ENCODE measurements around the gene CDH26. TPM values are rescaled to one million over a fixed set of nuclear protein-coding genes. Genes with fewer than 3 reads are reported as not detected.

CDH26 gene
- total and polyA plus RNA-seq, 9 donors = 0.12 to 0.84 (median 0.41) TPM

- 97 to 100% (median 100%) methylated on average over 1 of the region's 1 CpG for WGBS, 3 donors
- no peak overlapping the region for H3K4me3 ChIP-seq
- no peaks in the 10 kb centered on the region for H3K4me1 ChIP-seq (ENCODE audit: insufficient read depth)
- no peaks in the 10 kb centered on the region for H3K27me3 ChIP-seq
- intact Hi-C loops (cut with DNase I) = no loop called here
- TF ChIP-seq CTCF (IDR thresholded peaks at IDR 0.05) (no peak), EP300 (IDR thresholded peaks at IDR 0.05) (no peak), POLR2A (IDR thresholded peaks at IDR 0.05) (no peak)
- DNase-seq = no peak
- H3K27ac ChIP-seq = no peak overlapping the region
- H3K36me3 ChIP-seq = no peaks in the 10 kb centered on the region
- no peaks in the 10 kb centered on the region for H3K9me3 ChIP-seq
These were observed 37.9 kb downstream of the CDH26 start for GRCh38 chr20:59996108-59996507.

GRCh38 chr20:59997896-59998295, 39.7 kb downstream of the CDH26 start:
- TF ChIP-seq EP300 (IDR thresholded peaks at IDR 0.05) (no peak), CTCF (IDR thresholded peaks at IDR 0.05) (no peak)
- Histone ChIP-seq H3K4me1 (ENCODE audit: insufficient read depth) (no peaks in the 10 kb centered on the region), H3K27ac (no peak overlapping the region), H3K36me3 (no peaks in the 10 kb centered on the region), H3K4me3 (no peak overlapping the region), H3K27me3 (no peaks in the 10 kb centered on the region), H3K9me3 (no peaks in the 10 kb centered on the region)
- 54 to 69% (median 69%) methylated on average over 2 of the region's 2 CpGs for WGBS, 3 donors
- intact Hi-C loops (cut with DNase I) = no loop called here
- DNase-seq = no peak

- Histone ChIP-seq H3K36me3 (no peaks in the 10 kb centered on the region), H3K27ac (no peak overlapping the region), H3K4me1 (ENCODE audit: insufficient read depth) (no peaks in the 10 kb centered on the region), H3K9me3 (no peaks in the 10 kb centered on the region), H3K4me3 (no peak overlapping the region), H3K27me3 (no peaks in the 10 kb centered on the region)
- WGBS, 3 donors = 66 to 76% (median 69%) methylated on average over 3 of the region's 3 CpGs
- intact Hi-C loops (cut with DNase I) = no loop called here
- DNase-seq = no peak
- no peak for TF ChIP-seq POLR2A (IDR thresholded peaks at IDR 0.05)
- no peak for TF ChIP-seq EP300 (IDR thresholded peaks at IDR 0.05)
- TF ChIP-seq CTCF (IDR thresholded peaks at IDR 0.05) = no peak
These were observed 41.3 kb downstream of the CDH26 start for GRCh38 chr20:59999502-59999901.

- Histone ChIP-seq H3K9me3 (no peaks in the 10 kb centered on the region), H3K4me1 (ENCODE audit: insufficient read depth) (no peaks in the 10 kb centered on the region), H3K36me3 (no peaks in the 10 kb centered on the region), H3K4me3 (no peak overlapping the region), H3K27ac (no peak overlapping the region), H3K27me3 (no peaks in the 10 kb centered on the region)
- 84 to 85% (median 84%) methylated on average over 8 of the region's 8 CpGs for WGBS, 3 donors
- DNase-seq = no peak
- intact Hi-C loops (cut with DNase I) = no loop called here
- no peak for TF ChIP-seq EP300 (IDR thresholded peaks at IDR 0.05)
- TF ChIP-seq POLR2A (IDR thresholded peaks at IDR 0.05) = no peak
- no peak for TF ChIP-seq CTCF (IDR thresholded peaks at IDR 0.05)
These were observed 42.2 kb downstream of the CDH26 start for GRCh38 chr20:60000271-60001042.

Data from ovary (tissue), 9 donors.